OCI-LY1 (cell line): ENCODE results near the gene WIPF1.

Experiments
- H2AFZ ChIP-seq: fragments of 200-600 bp; sonication (generic), shearing (Covaris generic); 2 replicates; pipeline ENCODE4 v1.6.0; 2014; ENCODE audit warnings: antibody characterized with exemption, mild to moderate bottlenecking, low read length
- H3F3A ChIP-seq: fragments of 200-600 bp; sonication (generic), shearing (Covaris generic); 2 replicates; pipeline ENCODE4 v1.6.0; 2014; ENCODE audit warnings: mild to moderate bottlenecking, antibody characterized with exemption, low read length, moderate library complexity; ENCODE audit not compliant: insufficient read depth
- H3K27ac ChIP-seq: fragments of 200-600 bp; sonication (generic); 2 replicates; pipeline ENCODE4 v1.5.1; 2014; ENCODE audit warnings: low read length, mixed run types, mild to moderate bottlenecking, low read depth; ENCODE audit not compliant: poor library complexity, severe bottlenecking
- H3K27me3 ChIP-seq: fragments of 200-600 bp; sonication (generic); 2 replicates; pipeline ENCODE4 v1.6.0; 2014; ENCODE audit warnings: antibody characterized with exemption, mild to moderate bottlenecking, low read length, moderate library complexity; ENCODE audit not compliant: insufficient read depth
- H3K36me3 ChIP-seq: fragments of 200-600 bp; sonication (generic); 2 replicates; pipeline ENCODE4 v1.6.1; 2014; ENCODE audit warnings: mild to moderate bottlenecking, antibody characterized with exemption, low read length, moderate library complexity, mixed read lengths; ENCODE audit not compliant: insufficient read depth
- H3K4me1 ChIP-seq: fragments of 200-600 bp; sonication (generic); 2 replicates; pipeline ENCODE4 v1.5.1; 2014; ENCODE audit warnings: mild to moderate bottlenecking, low read length, moderate library complexity; ENCODE audit not compliant: insufficient read depth, severe bottlenecking
- H3K4me2 ChIP-seq: fragments of 200-600 bp; sonication (generic), shearing (Covaris generic); 2 replicates; pipeline ENCODE4 v1.6.1; 2014; ENCODE audit warnings: low read length
- H3K4me3 ChIP-seq: fragments of 200-600 bp; sonication (generic); 2 replicates; pipeline ENCODE4 v1.5.1; 2014; ENCODE audit warnings: low read length, low read depth, mild to moderate bottlenecking, mixed read lengths; ENCODE audit not compliant: poor library complexity, severe bottlenecking
- H3K79me2 ChIP-seq: fragments of 200-600 bp; shearing (Covaris generic); 2 replicates; pipeline ENCODE4 v1.6.1; 2016; ENCODE audit warnings: mixed run types, low read length, mixed read lengths; ENCODE audit not compliant: insufficient read depth
- H3K9ac ChIP-seq: fragments of 200-600 bp; sonication (generic), shearing (Covaris generic); 2 replicates; pipeline ENCODE4 v1.6.1; 2014; ENCODE audit warnings: mild to moderate bottlenecking, low read length, mixed read lengths
- H3K9me2 ChIP-seq: fragments of 200-600 bp; sonication (generic), shearing (Covaris generic); 2 replicates; pipeline ENCODE4 v1.6.1; 2014; ENCODE audit warnings: low read depth, mild to moderate bottlenecking, low read length, mixed read lengths
- H3K9me3 ChIP-seq: fragments of 200-600 bp; shearing (Covaris generic); 2 replicates; pipeline ENCODE4 v1.6.1; 2014; ENCODE audit warnings: low read length, mixed read lengths
- H4K20me1 ChIP-seq: fragments of 200-600 bp; sonication (generic), shearing (Covaris generic); 2 replicates; pipeline ENCODE4 v1.6.0; 2016; ENCODE audit warnings: mild to moderate bottlenecking, low read length; ENCODE audit not compliant: insufficient read depth
- EZH2 ChIP-seq: fragments of 200-600 bp; sonication (generic), shearing (Covaris generic); IDR thresholded peaks from 2 replicates; pipeline ENCODE4 v1.8.0; 2017; ENCODE audit warnings: borderline replicate concordance, mixed run types, mild to moderate bottlenecking, antibody characterized with exemption, low read length, moderate library complexity, mixed read lengths
- TF ChIP-seq, protein P1 (sequence below): fragments of 200-600 bp; sonication (generic), shearing (Covaris generic); IDR thresholded peaks from 2 replicates; pipeline ENCODE4 v1.5.1; 2017; ENCODE audit warnings: mild to moderate bottlenecking, antibody characterized with exemption, low read length, moderate library complexity, mixed read lengths

WIPF1 gene

DNA sequence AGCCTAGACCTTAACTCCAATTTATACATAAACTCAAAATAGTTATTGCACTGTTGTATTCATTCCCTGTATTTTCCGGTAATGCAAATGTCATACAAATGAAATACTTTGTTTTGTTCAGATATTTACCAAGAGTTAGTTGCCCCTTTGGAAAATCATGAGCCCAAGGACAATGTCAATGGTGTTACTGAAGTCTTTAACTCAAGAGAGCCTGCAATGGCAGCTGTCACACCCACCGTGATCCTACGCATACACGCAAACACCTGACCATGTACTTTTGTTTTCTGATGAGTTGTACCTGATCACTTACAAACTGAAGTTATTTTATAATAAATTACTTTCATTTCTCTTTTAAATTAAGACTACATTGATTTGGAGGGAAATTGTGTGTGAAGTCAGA is 11.7 kb upstream of the WIPF1 start:
- no peaks in the 10 kb centered on the region for H3K9me2 ChIP-seq
- no peaks in the 10 kb centered on the region for H4K20me1 ChIP-seq
- H2AFZ ChIP-seq, result no peak overlapping the region
- H3K4me1 ChIP-seq, result peaks cover 86% of the 10 kb centered on the region
- H3K27me3 ChIP-seq, result no peaks in the 10 kb centered on the region
- H3K36me3 ChIP-seq, result no peaks in the 10 kb centered on the region
- H3K9ac ChIP-seq, result 0 out of 2 replicates have a peak overlapping the region, but pooled peaks have one; percentile 59
- H3K4me3 ChIP-seq, result no peak overlapping the region
- no peaks in the 10 kb centered on the region for H3F3A ChIP-seq
- H3K4me2 ChIP-seq, result peak overlapping the region; percentile 62; the same call in 1 of the 2 replicates
- TF ChIP-seq, protein P1, sequence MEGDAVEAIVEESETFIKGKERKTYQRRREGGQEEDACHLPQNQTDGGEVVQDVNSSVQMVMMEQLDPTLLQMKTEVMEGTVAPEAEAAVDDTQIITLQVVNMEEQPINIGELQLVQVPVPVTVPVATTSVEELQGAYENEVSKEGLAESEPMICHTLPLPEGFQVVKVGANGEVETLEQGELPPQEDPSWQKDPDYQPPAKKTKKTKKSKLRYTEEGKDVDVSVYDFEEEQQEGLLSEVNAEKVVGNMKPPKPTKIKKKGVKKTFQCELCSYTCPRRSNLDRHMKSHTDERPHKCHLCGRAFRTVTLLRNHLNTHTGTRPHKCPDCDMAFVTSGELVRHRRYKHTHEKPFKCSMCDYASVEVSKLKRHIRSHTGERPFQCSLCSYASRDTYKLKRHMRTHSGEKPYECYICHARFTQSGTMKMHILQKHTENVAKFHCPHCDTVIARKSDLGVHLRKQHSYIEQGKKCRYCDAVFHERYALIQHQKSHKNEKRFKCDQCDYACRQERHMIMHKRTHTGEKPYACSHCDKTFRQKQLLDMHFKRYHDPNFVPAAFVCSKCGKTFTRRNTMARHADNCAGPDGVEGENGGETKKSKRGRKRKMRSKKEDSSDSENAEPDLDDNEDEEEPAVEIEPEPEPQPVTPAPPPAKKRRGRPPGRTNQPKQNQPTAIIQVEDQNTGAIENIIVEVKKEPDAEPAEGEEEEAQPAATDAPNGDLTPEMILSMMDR, result no peak
- TF ChIP-seq EZH2, result no peak
- H3K79me2 ChIP-seq, result no peaks in the 10 kb centered on the region
- peak overlapping the region; percentile 95 for H3K27ac ChIP-seq
- H3K9me3 ChIP-seq, result no peaks in the 10 kb centered on the region

DNA sequence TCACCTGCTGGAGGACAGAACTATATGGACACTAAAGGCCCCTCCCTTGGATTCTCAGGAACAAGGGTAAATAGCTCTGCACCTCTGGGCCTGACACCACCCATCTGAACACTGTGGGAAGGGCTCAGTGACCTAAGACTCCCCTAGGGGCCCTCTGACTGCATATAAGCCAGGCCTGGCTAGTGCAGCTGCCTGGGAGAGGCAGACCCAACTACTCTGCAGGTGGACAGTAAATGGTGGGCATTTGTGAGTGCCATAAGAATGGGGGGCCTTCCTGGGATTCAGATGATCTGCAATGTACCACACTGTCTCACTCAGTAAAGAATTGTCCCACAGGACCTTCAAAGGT is 11.2 kb upstream of the WIPF1 start:
- peak overlapping the region; percentile 6; the same call in 1 of the 2 replicates for H3K4me2 ChIP-seq
- H3K79me2 ChIP-seq, result no peaks in the 10 kb centered on the region
- H2AFZ ChIP-seq, result no peak overlapping the region
- H3K9me2 ChIP-seq, result no peaks in the 10 kb centered on the region
- no peaks in the 10 kb centered on the region for H3K27me3 ChIP-seq
- H3K36me3 ChIP-seq, result no peaks in the 10 kb centered on the region
- no peak overlapping the region; the same call in 1 of the 2 replicates for H3K9ac ChIP-seq
- H3K27ac ChIP-seq, result peak overlapping the region; percentile 95
- TF ChIP-seq EZH2, result no peak
- TF ChIP-seq, protein P1, result no peak
- no peaks in the 10 kb centered on the region for H3F3A ChIP-seq
- H3K4me3 ChIP-seq, result no peak overlapping the region
- H4K20me1 ChIP-seq, result no peaks in the 10 kb centered on the region
- peaks cover 82% of the 10 kb centered on the region for H3K4me1 ChIP-seq
- H3K9me3 ChIP-seq, result no peaks in the 10 kb centered on the region

DNA sequence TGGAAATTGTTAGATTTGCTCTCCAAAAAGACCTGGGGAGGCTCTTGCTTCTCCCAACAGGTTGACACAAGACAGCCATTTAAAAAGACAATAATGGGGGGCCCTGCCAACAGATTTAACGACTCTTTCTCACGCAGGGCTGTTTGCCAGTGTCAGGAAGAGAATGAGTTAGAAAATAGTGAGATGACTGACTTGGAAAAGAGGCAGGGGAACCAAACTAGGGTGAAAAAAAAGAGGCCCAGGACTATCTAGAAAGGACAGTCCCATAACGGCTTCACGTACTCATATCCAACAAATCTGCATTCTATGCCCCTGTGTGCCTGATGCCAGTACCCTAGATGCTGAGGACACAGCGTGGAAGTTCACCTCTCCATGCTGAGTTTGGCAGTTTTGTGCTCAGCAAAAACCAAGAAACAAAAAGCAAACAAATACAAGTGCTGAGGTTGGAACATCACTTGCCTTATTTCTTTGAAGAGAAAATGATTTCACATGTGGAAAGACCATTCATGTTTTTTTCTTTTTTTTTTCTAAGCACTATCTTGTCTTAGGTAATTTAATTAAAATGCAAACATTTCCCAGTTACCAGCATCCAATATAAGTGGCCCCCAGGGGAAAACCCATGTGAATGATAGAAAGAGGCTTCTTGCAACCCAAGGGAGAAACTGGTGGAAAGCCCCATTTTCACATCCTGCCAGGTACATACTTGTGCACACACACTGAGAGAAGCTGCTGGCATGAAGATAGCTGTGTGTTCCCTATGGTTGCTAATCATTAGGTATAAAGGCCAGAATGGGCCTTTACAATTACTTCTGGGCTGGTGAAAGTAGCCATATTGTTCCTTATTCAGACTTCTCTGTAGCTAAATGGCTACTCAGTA is 10.6 kb upstream of the WIPF1 start:
- Histone ChIP-seq H3K9ac (peak overlapping the region; percentile 7; the same call in 1 of the 2 replicates), H3K27ac (peak overlapping the region; percentile 95), H3K9me2 (no peaks in the 10 kb centered on the region), H3K4me3 (no peak overlapping the region), H3K4me1 (peaks cover 80% of the 10 kb centered on the region), H2AFZ (no peak overlapping the region), H4K20me1 (no peaks in the 10 kb centered on the region), H3K9me3 (no peaks in the 10 kb centered on the region), H3K79me2 (no peaks in the 10 kb centered on the region), H3K4me2 (peak overlapping the region; percentile 6; the same call in 1 of the 2 replicates), H3K36me3 (no peaks in the 10 kb centered on the region), H3F3A (no peaks in the 10 kb centered on the region), H3K27me3 (no peaks in the 10 kb centered on the region)
- TF ChIP-seq, protein P1, result no peak
- no peak for TF ChIP-seq EZH2
